Kidney (tissue), 14 donors: ENCODE data around the gene IGFBP6. TPM values are rescaled to one million over a fixed set of nuclear protein-coding genes. Genes with fewer than 3 reads are reported as not detected.

ENCODE experiments used
- DNase-seq, 5 donors: peaks; one replicate each; pipeline ENCODE4 v3.0.0-alpha.2; 2013 to 2020
- FAIRE-seq: peaks from 2 replicates; lab custom pipeline; 2012; peaks lifted over from hg19 to GRCh38; lab: Jason Lieb, UNC
- H3K27ac ChIP-seq, 2 donors: one replicate each; pipeline ENCODE4 v1.7.0; 2013; ENCODE audit warnings: low read depth in 2 of 2, low read length in 2 of 2, inconsistent platforms in 1 of 2
- H3K27me3 ChIP-seq: one replicate; pipeline ENCODE4 v1.7.1; 2013; ENCODE audit warnings: low read length, inconsistent platforms; ENCODE audit not compliant: control insufficient read depth, insufficient read depth
- H3K36me3 ChIP-seq, 3 donors: one replicate each; pipeline versions ENCODE4 v1.7.0 to v1.7.1; 2013; ENCODE audit warnings: low read length in 3 of 3, control low read depth in 1 of 3, inconsistent platforms in 1 of 3; ENCODE audit not compliant: insufficient read depth in 3 of 3, control insufficient read depth in 2 of 3
- H3K4me1 ChIP-seq, 3 donors: one replicate each; pipeline versions ENCODE4 v1.7.0 to v1.7.1; 2013; ENCODE audit warnings: low read length in 3 of 3, inconsistent platforms in 1 of 3, low read depth in 1 of 3; ENCODE audit not compliant: control insufficient read depth in 2 of 3, insufficient read depth in 2 of 3
- H3K4me3 ChIP-seq, 3 donors: one replicate each; pipeline versions ENCODE4 v1.7.0 to v1.8.1; 2013; ENCODE audit warnings: low read length in 3 of 3, control low read depth in 1 of 3, inconsistent platforms in 1 of 3
- H3K9ac ChIP-seq, 3 donors: one replicate each; pipeline versions ENCODE4 v1.7.0 to v1.7.1; 2013; ENCODE audit warnings: low read length in 3 of 3, control low read depth in 1 of 3, inconsistent platforms in 1 of 3
- H3K9me3 ChIP-seq, 3 donors: one replicate each; pipeline versions ENCODE4 v1.7.0 to v1.7.1; 2013; ENCODE audit warnings: low read length in 3 of 3, control low read depth in 1 of 3, inconsistent platforms in 1 of 3; ENCODE audit not compliant: control insufficient read depth in 2 of 3, insufficient read depth in 1 of 3
- CTCF ChIP-seq: IDR thresholded peaks from 3 replicates; pipeline ENCODE4 v1.5.1; 2012; ENCODE audit warnings: mild to moderate bottlenecking, moderate library complexity, borderline replicate concordance; ENCODE audit not compliant: insufficient read depth; ENCODE audit errors: extremely low read depth
- intact Hi-C: fragments of 100-400 bp; cut with DNase I; formaldehyde crosslinking; loops from one replicate; pipeline ENCODE4 v1.11.1; 2022
- polyA plus RNA-seq: library from polyadenylated mRNA; stranded (reverse); fragments of 350-450 nt; fragmentation: Illumina TruSeq; extraction: RNeasy Lipid Tissue Mini Kit (QIAGEN cat#74804); gene quantifications from one replicate; pipeline ENCODE4 v1.2.3, GENCODE V29; 2014; ENCODE audit warnings: low read depth, low replicate concordance; ENCODE audit not compliant: insufficient read depth
- total RNA-seq: library from RNA; stranded (reverse); fragmentation: NEBNext Ultra II Directional; extraction: Animal tissue kit (Norgen Biotek cat#: 25700); gene quantifications from one replicate; pipeline ENCODE4 v1.2.1, GENCODE V29; 2021
- donor health status: control.
- donor health status: control.
- donor health status: control.
- donor health status: control.
- donor health status: control.
- donor health status: DM: yes; HTN: yes; CAD: no.
- donor health status: Normal renal cell carcinoma (clear cell type).

The IGFBP6 gene
- total and polyA plus RNA-seq, 2 donors from 2014 or later: 57.3 to 203 TPM

DNA sequence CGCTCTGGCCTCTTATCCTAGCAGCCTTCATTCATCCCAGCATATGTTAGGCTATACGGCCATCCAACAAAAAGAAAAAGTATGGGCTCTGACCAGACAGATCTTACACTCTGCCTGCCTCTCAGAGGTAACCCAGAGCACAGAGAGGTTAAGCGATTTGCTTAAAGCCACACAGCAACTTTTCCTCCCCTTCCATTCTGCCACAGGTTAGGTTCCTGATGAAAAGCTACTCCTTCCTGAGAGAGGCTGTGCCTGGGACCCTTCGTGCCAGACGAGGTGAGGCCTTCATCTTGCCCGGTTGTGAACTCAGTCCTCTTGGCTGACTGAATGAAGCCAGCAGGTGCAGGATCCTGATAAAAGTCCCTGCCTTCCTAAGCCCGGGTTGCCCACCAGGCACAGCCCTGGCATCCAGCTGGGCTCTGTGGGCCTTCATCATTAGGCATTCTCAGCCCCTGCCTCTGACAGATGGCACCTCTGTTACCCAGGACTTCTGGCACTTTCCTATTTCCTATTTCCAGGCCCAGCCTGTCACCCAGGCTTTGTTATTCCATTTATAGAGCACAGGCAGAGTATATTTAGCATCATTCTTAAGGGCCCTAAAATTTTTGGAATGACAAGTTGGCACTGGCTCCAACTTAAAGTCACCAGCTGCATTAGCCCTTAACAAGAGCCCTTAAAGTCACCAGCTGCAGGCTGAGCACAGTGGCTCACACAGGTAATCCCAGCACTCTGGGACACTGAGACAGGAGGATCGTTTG, 18.6 kb downstream of the IGFBP6 start:
- H3K27ac ChIP-seq: no peak overlapping the region
- no peak for DNase-seq
- H3K4me1 ChIP-seq: no peaks in the 10 kb centered on the region
- H3K4me3 ChIP-seq: no peak overlapping the region
- intact Hi-C loops: no loop called here
- H3K9ac ChIP-seq: no peak overlapping the region
- no peaks in the 10 kb centered on the region for H3K36me3 ChIP-seq
- no peak for FAIRE-seq
- no peaks in the 10 kb centered on the region for H3K9me3 ChIP-seq
- no peak for TF ChIP-seq CTCF
- H3K27me3 ChIP-seq: no peaks in the 10 kb centered on the region

DNA sequence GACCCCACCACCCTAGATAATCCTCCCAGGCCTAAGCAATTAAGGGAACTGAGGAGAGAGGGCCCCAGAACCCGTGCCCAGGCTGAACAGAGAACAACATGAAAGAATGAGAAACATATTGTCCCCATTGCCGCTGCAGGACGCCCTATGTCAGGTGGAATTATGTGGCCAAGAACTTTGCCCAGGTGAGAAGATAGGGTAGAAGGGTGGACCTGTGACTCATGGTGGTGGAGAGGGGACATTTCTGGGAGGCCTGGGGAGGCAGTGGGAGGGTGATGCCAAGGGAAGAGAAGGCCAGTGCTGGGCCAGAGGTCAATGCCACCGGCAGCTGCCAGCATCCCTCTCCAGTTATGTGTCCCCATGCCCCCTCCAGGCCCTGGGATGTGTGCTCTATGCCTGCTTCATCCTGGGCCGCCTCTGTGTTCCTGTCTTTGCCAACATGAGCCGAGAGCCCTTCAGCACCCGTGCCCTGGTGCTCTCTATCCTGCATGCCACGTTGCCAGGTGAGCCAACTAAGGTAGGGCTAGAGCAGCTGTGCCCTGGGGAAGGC, 21.4 kb downstream of the IGFBP6 start:
- no peaks in the 10 kb centered on the region for H3K36me3 ChIP-seq
- no peaks in the 10 kb centered on the region for H3K4me1 ChIP-seq
- DNase-seq: no peak
- intact Hi-C loops: no loop called here
- no peaks in the 10 kb centered on the region for H3K9me3 ChIP-seq
- TF ChIP-seq CTCF: no peak
- no peak overlapping the region for H3K9ac ChIP-seq
- no peak overlapping the region for H3K4me3 ChIP-seq
- H3K27ac ChIP-seq: no peak overlapping the region
- FAIRE-seq: no peak
- H3K27me3 ChIP-seq: no peaks in the 10 kb centered on the region

GRCh38 chr12:53120685-53121525, 23.4 kb downstream of the IGFBP6 start:
- intact Hi-C loops: no loop called here
- TF ChIP-seq CTCF: no peak
- no peaks in the 10 kb centered on the region for H3K36me3 ChIP-seq
- no peak overlapping the region for H3K9ac ChIP-seq
- H3K4me1 ChIP-seq: no peaks in the 10 kb centered on the region
- no peak overlapping the region for H3K4me3 ChIP-seq
- FAIRE-seq (no peak), DNase-seq (no peak)
- H3K27ac ChIP-seq: no peak overlapping the region
- no peaks in the 10 kb centered on the region for H3K27me3 ChIP-seq
- no peaks in the 10 kb centered on the region for H3K9me3 ChIP-seq
